KOPT-K1 (cell line): ENCODE results near the gene TNNT1.
"Not testable (repeated sequence)": the region's sequence is repeated elsewhere in the genome, so short reads cannot be mapped to it uniquely, and the experiment has no call there.

Experiments
- H3K27ac ChIP-seq: fragments of 200-600 bp; sonication (generic); 2 replicates; pipeline ENCODE4 v1.5.1; 2016; ENCODE audit warnings: antibody characterized with exemption, mild to moderate bottlenecking, low read depth, low read length; ENCODE audit not compliant: poor library complexity, severe bottlenecking
- H3K36me3 ChIP-seq: fragments of 200-600 bp; sonication (generic); 2 replicates; pipeline ENCODE4 v1.5.1; 2017; ENCODE audit warnings: antibody characterized with exemption, mild to moderate bottlenecking, low read length, moderate library complexity; ENCODE audit not compliant: insufficient read depth
- H3K9me3 ChIP-seq: fragments of 200-600 bp; sonication (generic); 2 replicates; pipeline ENCODE4 v1.5.1; 2017; ENCODE audit warnings: antibody characterized with exemption, low read length, mild to moderate bottlenecking; ENCODE audit not compliant: insufficient read depth, poor library complexity, severe bottlenecking

TNNT1 gene

GRCh38 chr19:55174425-55175116 is 25.6 kb upstream of the TNNT1 start:
- Histone ChIP-seq H3K36me3 (no peaks in the 10 kb centered on the region), H3K9me3 (peaks cover 6% of the 10 kb centered on the region), H3K27ac (no peak overlapping the region)

- Histone ChIP-seq H3K36me3 (no peaks in the 10 kb centered on the region), H3K27ac (no peak overlapping the region), H3K9me3 (peaks cover 6% of the 10 kb centered on the region)
Observed at GRCh38 chr19:55173714-55174409, 24.9 kb upstream of the TNNT1 start.

- Histone ChIP-seq H3K27ac (no peak overlapping the region), H3K36me3 (no peaks in the 10 kb centered on the region), H3K9me3 (peaks cover 6% of the 10 kb centered on the region)
Observed at GRCh38 chr19:55173186-55173713, 24.2 kb upstream of the TNNT1 start.

- Histone ChIP-seq H3K9me3 (peaks cover 6% of the 10 kb centered on the region), H3K27ac (no peak overlapping the region), H3K36me3 (no peaks in the 10 kb centered on the region)
Observed at GRCh38 chr19:55172741-55173140, 23.7 kb upstream of the TNNT1 start.

GRCh38 chr19:55172318-55172717 is 23.3 kb upstream of the TNNT1 start:
- not testable (repeated sequence) for H3K27ac ChIP-seq, H3K36me3 ChIP-seq, H3K9me3 ChIP-seq

GRCh38 chr19:55171440-55171839 is 22.4 kb upstream of the TNNT1 start:
- Histone ChIP-seq H3K9me3 (peaks cover 6% of the 10 kb centered on the region), H3K27ac (no peak overlapping the region), H3K36me3 (no peaks in the 10 kb centered on the region)

- no peaks in the 10 kb centered on the region for H3K9me3 ChIP-seq
- H3K36me3 ChIP-seq: no peaks in the 10 kb centered on the region
- no peak overlapping the region for H3K27ac ChIP-seq
Observed at GRCh38 chr19:55169136-55169535, 20.1 kb upstream of the TNNT1 start.

GRCh38 chr19:55166530-55167268 is 17.7 kb upstream of the TNNT1 start, which contains the start of gene DNAAF3:
Gene DNAAF3 (minus strand): TSS chr19:55166613. CDS start chr19:55166413, 200 bp downstream.
- Histone ChIP-seq H3K9me3 (no peaks in the 10 kb centered on the region), H3K27ac (no peak within 1 kb of the TSS), H3K36me3 (no peaks in the 10 kb centered on the region)

- no peaks in the 10 kb centered on the region for H3K9me3 ChIP-seq
- no peak overlapping the region for H3K27ac ChIP-seq
- no peaks in the 10 kb centered on the region for H3K36me3 ChIP-seq
Observed at GRCh38 chr19:55165952-55166529, 17.0 kb upstream of the TNNT1 start.

- no peaks in the 10 kb centered on the region for H3K9me3 ChIP-seq
Observed at GRCh38 chr19:55161571-55162322, 12.7 kb upstream of the TNNT1 start.

GRCh38 chr19:55160986-55161365 is 12.0 kb upstream of the TNNT1 start:
- H3K9me3 ChIP-seq: no peaks in the 10 kb centered on the region
- H3K27ac ChIP-seq: no peak overlapping the region

More at GRCh38 chr19:55161571-55162322, 12.7 kb upstream of the TNNT1 start:
- Histone ChIP-seq H3K27ac (no peak overlapping the region), H3K36me3 (no peaks in the 10 kb centered on the region)

GRCh38 chr19:55160128-55160985 is 11.4 kb upstream of the TNNT1 start:
- H3K36me3 ChIP-seq: no peaks in the 10 kb centered on the region
- H3K9me3 ChIP-seq: no peaks in the 10 kb centered on the region
- H3K27ac ChIP-seq: no peak overlapping the region

More at GRCh38 chr19:55160986-55161365, 12.0 kb upstream of the TNNT1 start:
- H3K36me3 ChIP-seq: no peaks in the 10 kb centered on the region

- H3K9me3 ChIP-seq: no peaks in the 10 kb centered on the region
- H3K36me3 ChIP-seq: no peaks in the 10 kb centered on the region
- H3K27ac ChIP-seq: no peak overlapping the region
Observed at GRCh38 chr19:55158848-55159749, 10.1 kb upstream of the TNNT1 start.
